Panc1 (cell line): ENCODE measurements around the gene DERL2.

Experiments used
- POLR2AphosphoS5 ChIP-seq: IDR thresholded peaks from 2 replicates; pipeline ENCODE4 v1.6.1; 2012; ENCODE audit warnings: mild to moderate bottlenecking, low read depth, low read length, moderate library complexity
- TF ChIP-seq, protein P1 (sequence below): fragments of 450-650 bp; IDR thresholded peaks from 2 replicates; pipeline ENCODE4 v1.5.1; 2017; ENCODE audit warnings: mild to moderate bottlenecking
- TF ChIP-seq, protein P2 (sequence below), 2 experiments: IDR thresholded peaks; 2 replicates each; pipeline ENCODE4 v1.6.1; 2011 to 2012; ENCODE audit warnings: low read depth in 2 of 2, control low read depth in 1 of 2, low read length in 1 of 2, mild to moderate bottlenecking in 1 of 2, moderate library complexity in 1 of 2; ENCODE audit not compliant: insufficient read depth in 1 of 2

DNA sequence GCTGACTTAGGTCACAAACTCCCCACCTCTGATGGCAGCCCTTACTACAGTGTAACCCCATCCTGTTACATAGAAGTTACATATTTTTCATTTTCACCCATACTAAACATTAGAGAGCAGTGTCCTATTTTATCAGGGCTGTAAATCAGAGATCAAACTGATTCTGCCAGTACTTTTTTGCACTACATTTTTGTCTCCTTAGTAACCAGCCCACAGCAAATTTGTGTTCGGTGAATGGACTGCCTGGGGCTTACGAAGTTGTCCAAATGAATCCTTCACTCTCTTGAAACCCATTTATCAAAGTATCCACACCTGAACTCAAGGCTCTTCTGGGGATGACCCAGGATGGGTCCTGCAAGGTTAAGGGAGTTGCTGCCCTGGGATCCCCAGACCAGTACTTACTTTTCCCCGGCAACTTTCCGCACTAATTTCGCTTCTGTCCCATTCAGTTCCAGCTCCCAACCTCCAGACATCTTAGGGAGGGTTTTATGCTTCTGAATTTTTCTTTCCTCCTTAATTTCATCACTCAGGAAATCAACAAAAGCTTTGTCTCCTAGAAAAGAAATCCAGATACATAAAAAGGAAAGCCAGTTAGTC, 48.2 kb downstream of the DERL2 start:
- TF ChIP-seq, protein P1, sequence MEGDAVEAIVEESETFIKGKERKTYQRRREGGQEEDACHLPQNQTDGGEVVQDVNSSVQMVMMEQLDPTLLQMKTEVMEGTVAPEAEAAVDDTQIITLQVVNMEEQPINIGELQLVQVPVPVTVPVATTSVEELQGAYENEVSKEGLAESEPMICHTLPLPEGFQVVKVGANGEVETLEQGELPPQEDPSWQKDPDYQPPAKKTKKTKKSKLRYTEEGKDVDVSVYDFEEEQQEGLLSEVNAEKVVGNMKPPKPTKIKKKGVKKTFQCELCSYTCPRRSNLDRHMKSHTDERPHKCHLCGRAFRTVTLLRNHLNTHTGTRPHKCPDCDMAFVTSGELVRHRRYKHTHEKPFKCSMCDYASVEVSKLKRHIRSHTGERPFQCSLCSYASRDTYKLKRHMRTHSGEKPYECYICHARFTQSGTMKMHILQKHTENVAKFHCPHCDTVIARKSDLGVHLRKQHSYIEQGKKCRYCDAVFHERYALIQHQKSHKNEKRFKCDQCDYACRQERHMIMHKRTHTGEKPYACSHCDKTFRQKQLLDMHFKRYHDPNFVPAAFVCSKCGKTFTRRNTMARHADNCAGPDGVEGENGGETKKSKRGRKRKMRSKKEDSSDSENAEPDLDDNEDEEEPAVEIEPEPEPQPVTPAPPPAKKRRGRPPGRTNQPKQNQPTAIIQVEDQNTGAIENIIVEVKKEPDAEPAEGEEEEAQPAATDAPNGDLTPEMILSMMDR = no peak
- no peak for TF ChIP-seq POLR2AphosphoS5
- TF ChIP-seq, protein P2, sequence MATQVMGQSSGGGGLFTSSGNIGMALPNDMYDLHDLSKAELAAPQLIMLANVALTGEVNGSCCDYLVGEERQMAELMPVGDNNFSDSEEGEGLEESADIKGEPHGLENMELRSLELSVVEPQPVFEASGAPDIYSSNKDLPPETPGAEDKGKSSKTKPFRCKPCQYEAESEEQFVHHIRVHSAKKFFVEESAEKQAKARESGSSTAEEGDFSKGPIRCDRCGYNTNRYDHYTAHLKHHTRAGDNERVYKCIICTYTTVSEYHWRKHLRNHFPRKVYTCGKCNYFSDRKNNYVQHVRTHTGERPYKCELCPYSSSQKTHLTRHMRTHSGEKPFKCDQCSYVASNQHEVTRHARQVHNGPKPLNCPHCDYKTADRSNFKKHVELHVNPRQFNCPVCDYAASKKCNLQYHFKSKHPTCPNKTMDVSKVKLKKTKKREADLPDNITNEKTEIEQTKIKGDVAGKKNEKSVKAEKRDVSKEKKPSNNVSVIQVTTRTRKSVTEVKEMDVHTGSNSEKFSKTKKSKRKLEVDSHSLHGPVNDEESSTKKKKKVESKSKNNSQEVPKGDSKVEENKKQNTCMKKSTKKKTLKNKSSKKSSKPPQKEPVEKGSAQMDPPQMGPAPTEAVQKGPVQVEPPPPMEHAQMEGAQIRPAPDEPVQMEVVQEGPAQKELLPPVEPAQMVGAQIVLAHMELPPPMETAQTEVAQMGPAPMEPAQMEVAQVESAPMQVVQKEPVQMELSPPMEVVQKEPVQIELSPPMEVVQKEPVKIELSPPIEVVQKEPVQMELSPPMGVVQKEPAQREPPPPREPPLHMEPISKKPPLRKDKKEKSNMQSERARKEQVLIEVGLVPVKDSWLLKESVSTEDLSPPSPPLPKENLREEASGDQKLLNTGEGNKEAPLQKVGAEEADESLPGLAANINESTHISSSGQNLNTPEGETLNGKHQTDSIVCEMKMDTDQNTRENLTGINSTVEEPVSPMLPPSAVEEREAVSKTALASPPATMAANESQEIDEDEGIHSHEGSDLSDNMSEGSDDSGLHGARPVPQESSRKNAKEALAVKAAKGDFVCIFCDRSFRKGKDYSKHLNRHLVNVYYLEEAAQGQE (IDR thresholded peaks at IDR 0.05; ENCODE audit: insufficient read depth in 1 of 2, low read depth in 2 of 2, low read length in 1 of 2) = no peak
